HEK293 (cell line): ENCODE results near the gene NFAT5.
"Not testable (repeated sequence)": the region's sequence is repeated elsewhere in the genome, so short reads cannot be mapped to it uniquely, and the experiment has no call there.

Experiments used
- CTCF ChIA-PET: fragments of 350-600 bp; formaldehyde crosslinking; extraction: SDS; loops from one replicate; lab custom pipeline; 2021; ENCODE audit warnings: antibody characterized with exemption; lab: Yijun Ruan, JAX
- POLR2A ChIA-PET: fragments of 300-600 bp; formaldehyde crosslinking; extraction: SDS; loops from one replicate; lab custom pipeline; 2020; ENCODE audit warnings: antibody characterized with exemption, inconsistent platforms; lab: Yijun Ruan, JAX
- H3K27ac ChIP-seq: fragments of 200-500 bp; sonication (Bioruptor generic); 2 replicates; pipeline ENCODE4 v1.5.1; 2014; ENCODE audit warnings: low read depth, low read length, control low read depth, inconsistent platforms; ENCODE audit errors: extremely low read depth
- H3K36me3 ChIP-seq, 2 experiments: fragments of 200-500 bp in 1 of 2; sonication (Bioruptor generic) in 1 of 2; 1 replicate in 1 of 2; 2 replicates in 1 of 2; pipeline ENCODE4 v1.5.1; 2014 to 2017; ENCODE audit warnings: inconsistent platforms in 2 of 2, low read length in 2 of 2; ENCODE audit not compliant: control insufficient read depth in 2 of 2, insufficient read depth in 1 of 2
- H3K4me1 ChIP-seq: fragments of 200-500 bp; sonication (Bioruptor generic); 2 replicates; pipeline ENCODE4 v1.5.1; 2014; ENCODE audit warnings: mild to moderate bottlenecking, low read length, inconsistent platforms; ENCODE audit not compliant: control insufficient read depth, insufficient read depth
- H3K4me3 ChIP-seq: 2 replicates; pipeline ENCODE4 v1.5.1; 2011; ENCODE audit warnings: low read depth, mild to moderate bottlenecking, control low read depth, low read length, moderate library complexity
- H3K9me3 ChIP-seq: fragments of 200-500 bp; sonication (Bioruptor generic); 2 replicates; pipeline ENCODE4 v1.5.1; 2014; ENCODE audit warnings: low read depth, low read length, inconsistent platforms; ENCODE audit not compliant: control insufficient read depth, insufficient read depth
- ATF2 ChIP-seq: fragments of 450-650 bp; formaldehyde crosslinking; IDR thresholded peaks from 2 replicates; pipeline ENCODE4 v1.5.1; 2016; ENCODE audit warnings: missing biosample characterization, missing genetic modification characterization, low read depth
- FEZF1 ChIP-seq: fragments of 450-650 bp; formaldehyde crosslinking; IDR thresholded peaks from 2 replicates; pipeline ENCODE4 v1.5.1; 2016; ENCODE audit warnings: missing biosample characterization, missing genetic modification characterization
- KLF17 ChIP-seq: fragments of 450-650 bp; formaldehyde crosslinking; IDR thresholded peaks from 2 replicates; pipeline ENCODE4 v1.5.1; 2016; ENCODE audit warnings: missing biosample characterization, missing genetic modification characterization
- KLF9 ChIP-seq: fragments of 450-650 bp; formaldehyde crosslinking; IDR thresholded peaks from 2 replicates; pipeline ENCODE4 v1.5.1; 2016; ENCODE audit warnings: missing biosample characterization, missing genetic modification characterization, low read depth
- OVOL3 ChIP-seq: fragments of 450-650 bp; formaldehyde crosslinking; IDR thresholded peaks from 2 replicates; pipeline ENCODE4 v1.5.1; 2016; ENCODE audit warnings: missing biosample characterization, missing genetic modification characterization
- SETDB1 ChIP-seq: IDR thresholded peaks from one replicate; pipeline ENCODE4 v1.6.1; 2017; ENCODE audit warnings: mild to moderate bottlenecking, low read length, moderate library complexity, mixed read lengths; ENCODE audit not compliant: insufficient read length
- SP2 ChIP-seq: fragments of 450-650 bp; formaldehyde crosslinking; IDR thresholded peaks from 2 replicates; pipeline ENCODE4 v1.5.1; 2016; ENCODE audit warnings: missing biosample characterization, missing genetic modification characterization
- ZNF146 ChIP-seq: fragments of 450-650 bp; formaldehyde crosslinking; IDR thresholded peaks from 2 replicates; pipeline ENCODE4 v1.5.1; 2016; ENCODE audit warnings: missing biosample characterization, missing genetic modification characterization
- ZNF335 ChIP-seq: fragments of 450-650 bp; formaldehyde crosslinking; conservative IDR thresholded peaks from 2 replicates; pipeline ENCODE4 v1.5.1; 2016; ENCODE audit warnings: missing biosample characterization, missing genetic modification characterization
- ZNF423 ChIP-seq: fragments of 450-650 bp; formaldehyde crosslinking; IDR thresholded peaks from 2 replicates; pipeline ENCODE4 v1.5.1; 2016; ENCODE audit warnings: missing biosample characterization, missing genetic modification characterization
- ZNF48 ChIP-seq: fragments of 450-650 bp; formaldehyde crosslinking; IDR thresholded peaks from 2 replicates; pipeline ENCODE4 v1.5.1; 2016; ENCODE audit warnings: missing biosample characterization, missing genetic modification characterization
- ZNF544 ChIP-seq: fragments of 450-650 bp; formaldehyde crosslinking; IDR thresholded peaks from 2 replicates; pipeline ENCODE4 v1.5.0; 2017; ENCODE audit warnings: missing biosample characterization, missing genetic modification characterization
- ZNF596 ChIP-seq: fragments of 450-650 bp; IDR thresholded peaks from 2 replicates; pipeline ENCODE4 v1.5.0; 2018; ENCODE audit warnings: missing biosample characterization, mild to moderate bottlenecking, missing genetic modification characterization, moderate library complexity
- ZNF626 ChIP-seq: fragments of 450-650 bp; sonication (Bioruptor Pico); formaldehyde crosslinking; IDR thresholded peaks from 2 replicates; pipeline ENCODE4 v1.5.1; 2018; ENCODE audit warnings: missing biosample characterization, missing genetic modification characterization, inconsistent platforms
- ZNF792 ChIP-seq: fragments of 450-650 bp; formaldehyde crosslinking; IDR thresholded peaks from 2 replicates; pipeline ENCODE4 v1.5.1; 2016; ENCODE audit warnings: missing biosample characterization, missing genetic modification characterization

NFAT5 gene

GRCh38 chr16:69565671-69566239 is at the start of gene NFAT5 (continued):
- no peak for TF ChIP-seq ZNF544 (tag by site-specific recombination)
- no peak for TF ChIP-seq ZNF626
- 0 out of 2 replicates have a peak, but pooled peaks have one; percentile 31 for TF ChIP-seq ZNF423 (tag by site-specific recombination)
- peak; percentile 86 for TF ChIP-seq KLF9 (tag by site-specific recombination)
- TF ChIP-seq FEZF1 (tag by site-specific recombination) = no peak; the same call in 1 of the 2 replicates
- TF ChIP-seq, all 188 proteins: peak for 39

- H3K27ac ChIP-seq, H3K4me1 ChIP-seq, CTCF ChIA-PET, POLR2A ChIA-PET, H3K36me3 ChIP-seq, H3K9me3 ChIP-seq, H3K4me3 ChIP-seq: not testable (repeated sequence)
- TF ChIP-seq ZNF146 = peak; percentile 62
Observed at GRCh38 chr16:69517914-69518313, 47.9 kb upstream of the NFAT5 start.

- Histone ChIP-seq H3K9me3 (no peaks in the 10 kb centered on the region), H3K27ac (no peak overlapping the region)
- POLR2A ChIA-PET = interaction anchor here (0.6 kb wide), 1 partner anchor 30 kb away, joined by 5 read pairs; no protein-coding TSS in a partner anchor
Observed at GRCh38 chr16:69520413-69520799, 45.4 kb upstream of the NFAT5 start.

GRCh38 chr16:69520800-69521602 is 44.8 kb upstream of the NFAT5 start:
- ChIA-PET CTCF (interaction anchor here (0.8 to 1.7 kb wide), 3 partner anchors 15 to 124 kb away, joined by 3 to 5 read pairs (median 3); no protein-coding TSS in a partner anchor), POLR2A (interaction anchor here (0.6 kb wide), 1 partner anchor 53 kb away, joined by 4 read pairs; no protein-coding TSS in a partner anchor)
- no peaks in the 10 kb centered on the region for H3K36me3 ChIP-seq
- no peak overlapping the region for H3K27ac ChIP-seq
- H3K4me3 ChIP-seq = no peak overlapping the region
- no peaks in the 10 kb centered on the region for H3K4me1 ChIP-seq
- TF ChIP-seq ZNF335 (0 out of 2 replicates have a peak, but pooled peaks have one; percentile 12), ZNF792 (tag by site-specific recombination) (no peak)
- TF ChIP-seq, all 188 proteins: peak for 1
- no peaks in the 10 kb centered on the region for H3K9me3 ChIP-seq

More at GRCh38 chr16:69520413-69520799, 45.4 kb upstream of the NFAT5 start:
- H3K4me1 ChIP-seq = no peaks in the 10 kb centered on the region
- CTCF ChIA-PET = interaction anchor here (0.8 to 1.1 kb wide), 2 partner anchors 14 to 37 kb away, joined by 3 read pairs; no protein-coding TSS in a partner anchor
- no peak for TF ChIP-seq OVOL3
- TF ChIP-seq ATF2 (tag by site-specific recombination) = no peak
- TF ChIP-seq KLF17 (tag by site-specific recombination) = no peak
- TF ChIP-seq ZNF48 (tag by site-specific recombination) = no peak
- TF ChIP-seq ZNF596 (tag by site-specific recombination) = no peak
- no peak for TF ChIP-seq SETDB1
- no peak for TF ChIP-seq SP2 (tag by site-specific recombination)
- H3K36me3 ChIP-seq = no peaks in the 10 kb centered on the region
- no peak overlapping the region for H3K4me3 ChIP-seq
